ENCODE measurements around the gene LRMDA.

DNA sequence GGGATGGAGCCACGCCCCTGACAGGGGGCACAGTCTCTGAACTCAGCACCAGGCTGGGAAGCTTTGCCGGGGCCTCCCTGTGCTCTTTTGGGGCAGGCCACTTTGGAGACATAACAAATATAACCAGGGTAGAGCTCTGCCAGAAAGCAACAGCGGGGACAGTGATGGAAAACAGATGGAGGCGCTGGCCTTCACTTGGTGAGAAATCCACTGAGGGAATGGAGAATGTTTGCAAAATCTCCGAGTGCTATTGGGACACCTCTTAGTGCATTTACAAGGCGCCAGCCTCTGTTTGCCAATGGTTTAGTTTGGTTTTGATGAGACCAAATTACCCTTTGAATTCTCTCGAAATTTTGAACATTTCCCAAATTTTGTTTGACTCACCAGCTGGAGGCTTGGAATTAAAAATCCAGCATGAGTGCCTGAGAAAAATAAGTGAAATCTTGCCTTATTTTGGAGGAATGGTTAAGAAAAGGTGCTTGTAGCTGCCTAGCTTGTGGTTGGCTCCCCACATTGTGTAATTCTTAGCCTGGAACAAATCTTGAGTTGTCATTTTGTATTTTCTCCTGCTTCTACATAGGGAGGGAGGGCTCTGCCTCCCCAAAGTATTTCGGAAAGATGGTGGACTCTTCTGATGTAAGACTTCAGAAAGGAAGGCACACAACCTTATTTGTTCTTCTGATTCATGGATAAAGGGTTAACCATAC is 980.5 kb downstream of the LRMDA start:
- no peak for TF ChIP-seq POLR2A (IDR thresholded peaks at IDR 0.05)
- TF ChIP-seq, protein P1, sequence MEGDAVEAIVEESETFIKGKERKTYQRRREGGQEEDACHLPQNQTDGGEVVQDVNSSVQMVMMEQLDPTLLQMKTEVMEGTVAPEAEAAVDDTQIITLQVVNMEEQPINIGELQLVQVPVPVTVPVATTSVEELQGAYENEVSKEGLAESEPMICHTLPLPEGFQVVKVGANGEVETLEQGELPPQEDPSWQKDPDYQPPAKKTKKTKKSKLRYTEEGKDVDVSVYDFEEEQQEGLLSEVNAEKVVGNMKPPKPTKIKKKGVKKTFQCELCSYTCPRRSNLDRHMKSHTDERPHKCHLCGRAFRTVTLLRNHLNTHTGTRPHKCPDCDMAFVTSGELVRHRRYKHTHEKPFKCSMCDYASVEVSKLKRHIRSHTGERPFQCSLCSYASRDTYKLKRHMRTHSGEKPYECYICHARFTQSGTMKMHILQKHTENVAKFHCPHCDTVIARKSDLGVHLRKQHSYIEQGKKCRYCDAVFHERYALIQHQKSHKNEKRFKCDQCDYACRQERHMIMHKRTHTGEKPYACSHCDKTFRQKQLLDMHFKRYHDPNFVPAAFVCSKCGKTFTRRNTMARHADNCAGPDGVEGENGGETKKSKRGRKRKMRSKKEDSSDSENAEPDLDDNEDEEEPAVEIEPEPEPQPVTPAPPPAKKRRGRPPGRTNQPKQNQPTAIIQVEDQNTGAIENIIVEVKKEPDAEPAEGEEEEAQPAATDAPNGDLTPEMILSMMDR (IDR thresholded peaks at IDR 0.05): no peak
- peak in 1 of 3 donors; percentile 56 for TF ChIP-seq POLR2AphosphoS5 (IDR thresholded peaks at IDR 0.05)
